Brain microvascular endothelial cell (primary cell): Measurements from ENCODE around the gene DNAJA3.

Source experiments
- DNase-seq: peaks from one replicate; pipeline ENCODE4 v3.0.0-alpha.2; 2020
- H3K27ac ChIP-seq: fragments of 250-450 bp; sonication (Bioruptor Pico); 2 replicates; pipeline ENCODE4 v1.5.1; 2020; ENCODE audit warnings: mild to moderate bottlenecking, moderate library complexity
- H3K27me3 ChIP-seq: fragments of 250-450 bp; sonication (Bioruptor Pico); replicated peaks from 2 replicates; pipeline ENCODE4 v1.5.1; 2020; ENCODE audit warnings: mild to moderate bottlenecking
- H3K36me3 ChIP-seq: fragments of 250-450 bp; sonication (Bioruptor Pico); replicated peaks from 2 replicates; pipeline ENCODE4 v1.5.1; 2020; ENCODE audit warnings: mild to moderate bottlenecking
- H3K4me3 ChIP-seq: 2 replicates; pipeline ENCODE4 v1.5.1; 2011; ENCODE audit warnings: low read depth, mild to moderate bottlenecking, control low read depth, low read length, moderate library complexity
- in situ Hi-C: cut with HindIII; loops from 2 replicates; pipeline ENCODE4 v1.10.0; 2017; ENCODE audit warnings: low sequenced_read_pairs, low pct_ligation_motif_present
- TF ChIP-seq, protein P1 (sequence below): IDR thresholded peaks from 2 replicates; pipeline ENCODE4 v1.5.1; 2011; ENCODE audit warnings: low read depth, mild to moderate bottlenecking, moderate library complexity, low read length, control low read depth, inconsistent platforms; ENCODE audit errors: missing control alignments

The DNAJA3 gene

GRCh38 chr16:4409081-4409932, 16.4 kb upstream of the DNAJA3 start:
- Histone ChIP-seq H3K27ac (no peak overlapping the region), H3K27me3 (no peaks in the 10 kb centered on the region), H3K36me3 (peaks cover 36% of the 10 kb centered on the region), H3K4me3 (no peak overlapping the region)
- in situ Hi-C loops = no loop called here
- no peak for DNase-seq
- TF ChIP-seq, protein P1, sequence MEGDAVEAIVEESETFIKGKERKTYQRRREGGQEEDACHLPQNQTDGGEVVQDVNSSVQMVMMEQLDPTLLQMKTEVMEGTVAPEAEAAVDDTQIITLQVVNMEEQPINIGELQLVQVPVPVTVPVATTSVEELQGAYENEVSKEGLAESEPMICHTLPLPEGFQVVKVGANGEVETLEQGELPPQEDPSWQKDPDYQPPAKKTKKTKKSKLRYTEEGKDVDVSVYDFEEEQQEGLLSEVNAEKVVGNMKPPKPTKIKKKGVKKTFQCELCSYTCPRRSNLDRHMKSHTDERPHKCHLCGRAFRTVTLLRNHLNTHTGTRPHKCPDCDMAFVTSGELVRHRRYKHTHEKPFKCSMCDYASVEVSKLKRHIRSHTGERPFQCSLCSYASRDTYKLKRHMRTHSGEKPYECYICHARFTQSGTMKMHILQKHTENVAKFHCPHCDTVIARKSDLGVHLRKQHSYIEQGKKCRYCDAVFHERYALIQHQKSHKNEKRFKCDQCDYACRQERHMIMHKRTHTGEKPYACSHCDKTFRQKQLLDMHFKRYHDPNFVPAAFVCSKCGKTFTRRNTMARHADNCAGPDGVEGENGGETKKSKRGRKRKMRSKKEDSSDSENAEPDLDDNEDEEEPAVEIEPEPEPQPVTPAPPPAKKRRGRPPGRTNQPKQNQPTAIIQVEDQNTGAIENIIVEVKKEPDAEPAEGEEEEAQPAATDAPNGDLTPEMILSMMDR = peak; percentile 16

- in situ Hi-C loops = no loop called here
- TF ChIP-seq, protein P1 = no peak
Observed at GRCh38 chr16:4410335-4411075, 15.2 kb upstream of the DNAJA3 start.

GRCh38 chr16:4411684-4412083, 14.0 kb upstream of the DNAJA3 start:
- peaks cover 21% of the 10 kb centered on the region for H3K36me3 ChIP-seq
- TF ChIP-seq, protein P1 = no peak
- H3K4me3 ChIP-seq = no peak overlapping the region
- DNase-seq = no peak
- no peaks in the 10 kb centered on the region for H3K27me3 ChIP-seq
- in situ Hi-C loops = no loop called here
- no peak overlapping the region for H3K27ac ChIP-seq

More at GRCh38 chr16:4410335-4411075, 15.2 kb upstream of the DNAJA3 start:
- Histone ChIP-seq H3K27me3 (no peaks in the 10 kb centered on the region), H3K27ac (no peak overlapping the region), H3K4me3 (no peak overlapping the region), H3K36me3 (peaks cover 27% of the 10 kb centered on the region)
- peak; percentile 67 for DNase-seq

DNA sequence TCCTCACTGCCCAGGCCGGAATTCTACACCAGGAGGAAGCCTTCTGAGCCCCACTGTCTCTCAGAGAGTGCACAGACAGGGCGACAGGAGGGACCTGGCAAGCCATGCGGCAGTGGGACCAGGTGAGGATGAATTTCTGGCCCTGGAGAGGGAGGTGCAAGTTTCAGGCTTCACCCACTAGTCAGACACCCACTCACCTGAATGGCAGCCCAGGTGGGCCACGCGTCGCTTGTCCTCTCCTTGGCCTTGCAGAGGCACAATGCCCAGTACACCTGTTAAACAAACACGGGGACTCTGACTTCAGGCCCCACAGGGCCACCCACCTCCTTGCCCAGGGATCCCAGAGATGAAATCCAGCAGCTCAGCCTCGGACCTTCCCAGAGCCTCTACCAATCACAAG, 13.5 kb upstream of the DNAJA3 start:
- Histone ChIP-seq H3K36me3 (peaks cover 18% of the 10 kb centered on the region), H3K4me3 (no peak overlapping the region), H3K27me3 (no peaks in the 10 kb centered on the region), H3K27ac (no peak overlapping the region)
- DNase-seq = no peak
- TF ChIP-seq, protein P1 = no peak
- in situ Hi-C loops = no loop called here

- TF ChIP-seq, protein P1 = no peak
- DNase-seq = no peak
- in situ Hi-C loops = no loop called here
- Histone ChIP-seq H3K4me3 (no peak overlapping the region), H3K27ac (no peak overlapping the region), H3K27me3 (no peaks in the 10 kb centered on the region), H3K36me3 (peaks cover 11% of the 10 kb centered on the region)
Observed at GRCh38 chr16:4412854-4413253, 12.8 kb upstream of the DNAJA3 start.
